Endothelial cell of umbilical vein (primary cell): ENCODE measurements around the gene FABP1. TPM values are rescaled to one million over a fixed set of nuclear protein-coding genes. Genes with fewer than 3 reads are reported as not detected.

Experiments
- BruUV-seq: library from RNA; stranded (reverse); fragments of 400-500 nt; replicated peaks from 2 replicates; lab custom pipeline; 2021; lab: Mats Ljungman, UMichigan
- CTCF ChIA-PET: fragments of 300-600, 350-600 bp; sonication (Branson Sonifier 250); formaldehyde crosslinking; loops from one replicate; lab custom pipeline; 2021; ENCODE audit warnings: antibody characterized with exemption, inconsistent platforms; lab: Charles Lee
- POLR2A ChIA-PET: fragments of 300-600, 350-600 bp; sonication (Branson Sonifier 250); formaldehyde crosslinking; loops from one replicate; lab custom pipeline; 2021; ENCODE audit warnings: antibody characterized with exemption, inconsistent platforms; lab: Charles Lee
- DNase-seq: peaks from one replicate; pipeline ENCODE4 v3.0.0-alpha.2; 2011; ENCODE audit warnings: low read depth, low spot score
- FAIRE-seq: peaks from 2 replicates; lab custom pipeline; 2011; peaks lifted over from hg19 to GRCh38; lab: Jason Lieb, UNC
- H2AFZ ChIP-seq: 2 replicates; pipeline ENCODE4 v1.6.0; 2012; ENCODE audit warnings: low read depth, low read length, control low read depth, inconsistent platforms
- H3K27ac ChIP-seq: 2 replicates; pipeline ENCODE4 v1.5.1; 2011; ENCODE audit warnings: low read depth, mild to moderate bottlenecking, control low read depth, low read length, moderate library complexity; ENCODE audit not compliant: insufficient read depth
- H3K27me3 ChIP-seq, 2 experiments: 2 replicates each; pipeline versions ENCODE4 v1.6.0 to v1.6.1; 2011; ENCODE audit warnings: low read length in 2 of 2, mixed read lengths in 1 of 2; ENCODE audit not compliant: control insufficient read depth in 2 of 2, insufficient read depth in 2 of 2
- H3K36me3 ChIP-seq, 2 experiments: 2 replicates in 1 of 2; 3 replicates in 1 of 2; pipeline ENCODE4 v1.5.1; 2011; ENCODE audit warnings: low read length in 2 of 2, mild to moderate bottlenecking in 1 of 2, moderate library complexity in 1 of 2; ENCODE audit not compliant: control insufficient read depth in 2 of 2, insufficient read depth in 2 of 2; ENCODE audit errors: extremely low read depth in 1 of 2
- H3K4me1 ChIP-seq: 3 replicates; pipeline ENCODE4 v1.5.1; 2011; ENCODE audit warnings: mild to moderate bottlenecking, low read length; ENCODE audit not compliant: control insufficient read depth, insufficient read depth; ENCODE audit errors: extremely low read depth
- H3K4me2 ChIP-seq: 2 replicates; pipeline ENCODE4 v1.6.1; 2011; ENCODE audit warnings: low read length, control low read depth, mixed read lengths; ENCODE audit not compliant: insufficient read depth
- H3K4me3 ChIP-seq, 3 experiments: fragments of 200-600 bp in 1 of 3; sonication (generic), shearing (Covaris generic) in 1 of 3; replicated peaks in 1 of 3; 2 replicates each; pipeline ENCODE4 v1.5.1; 2011 to 2016; ENCODE audit warnings: control low read depth in 3 of 3, low read length in 3 of 3, mild to moderate bottlenecking in 2 of 3, inconsistent platforms in 1 of 3, low read depth in 1 of 3, moderate library complexity in 1 of 3; ENCODE audit not compliant: insufficient read depth in 1 of 3
- H3K79me2 ChIP-seq: 2 replicates; pipeline ENCODE4 v1.6.0; 2012; ENCODE audit warnings: low read length, inconsistent platforms; ENCODE audit not compliant: control insufficient read depth, insufficient read depth
- H3K9ac ChIP-seq: replicated peaks from 2 replicates; pipeline ENCODE3; 2011; ENCODE audit warnings: low read length, control low read depth; ENCODE audit not compliant: insufficient read depth; ENCODE audit errors: extremely low read depth
- H3K9me1 ChIP-seq: replicated peaks from 3 replicates; pipeline ENCODE4 v1.6.0; 2011; ENCODE audit warnings: mild to moderate bottlenecking, low read length; ENCODE audit not compliant: control insufficient read depth, insufficient read depth; ENCODE audit errors: extremely low read depth
- H3K9me3 ChIP-seq: replicated peaks from 2 replicates; pipeline ENCODE4 v1.5.1; 2012; ENCODE audit warnings: low read length, inconsistent platforms; ENCODE audit not compliant: control insufficient read depth, insufficient read depth
- H4K20me1 ChIP-seq: replicated peaks from 2 replicates; pipeline ENCODE3; 2011; ENCODE audit warnings: mild to moderate bottlenecking, low read length; ENCODE audit not compliant: control insufficient read depth, insufficient read depth; ENCODE audit errors: extremely low read depth
- CTCF ChIP-seq, 2 donors: IDR thresholded peaks; 1 replicate in 1 of 2; 2 replicates in 1 of 2; pipeline ENCODE4 v1.5.1; 2011; ENCODE audit warnings: low read length in 2 of 2, mild to moderate bottlenecking in 2 of 2, moderate library complexity in 2 of 2, control low read depth in 1 of 2, inconsistent platforms in 1 of 2, low read depth in 1 of 2; ENCODE audit not compliant: insufficient read depth in 1 of 2; ENCODE audit errors: extremely low read depth in 1 of 2
- EZH2 ChIP-seq: IDR thresholded peaks from 2 replicates; pipeline ENCODE4 v1.6.1; 2012; ENCODE audit warnings: borderline replicate concordance, low read depth, mild to moderate bottlenecking, moderate library complexity, low read length, inconsistent platforms; ENCODE audit not compliant: severe bottlenecking
- FOS ChIP-seq: IDR thresholded peaks from 2 replicates; pipeline ENCODE4 v1.6.1; 2011; ENCODE audit warnings: mild to moderate bottlenecking, low read length, moderate library complexity, borderline replicate concordance; ENCODE audit not compliant: insufficient read depth
- GATA2 ChIP-seq: IDR thresholded peaks from 2 replicates; pipeline ENCODE4 v1.7.0; 2011; ENCODE audit warnings: low read depth, mild to moderate bottlenecking, moderate library complexity, mixed read lengths, low read length; ENCODE audit not compliant: insufficient read length, insufficient read depth
- JUN ChIP-seq: IDR thresholded peaks from 2 replicates; pipeline ENCODE4 v1.6.1; 2011; ENCODE audit warnings: borderline replicate concordance, low read depth; ENCODE audit not compliant: insufficient read length, insufficient read depth
- MAX ChIP-seq: IDR thresholded peaks from 2 replicates; pipeline ENCODE4 v1.6.1; 2011; ENCODE audit not compliant: insufficient read depth, insufficient read length
- MYC ChIP-seq: IDR thresholded peaks from one replicate; pipeline ENCODE4 v1.6.1; 2011; ENCODE audit warnings: mild to moderate bottlenecking, low read depth, low read length
- POLR2A ChIP-seq: IDR thresholded peaks from 2 replicates; pipeline ENCODE4 v1.6.1; 2012; ENCODE audit warnings: low read depth, mild to moderate bottlenecking, control low read depth, low read length
- POLR2AphosphoS5 ChIP-seq: IDR thresholded peaks from 2 replicates; pipeline ENCODE4 v1.6.1; 2012; ENCODE audit warnings: low read depth, mild to moderate bottlenecking, control low read depth, low read length, moderate library complexity; ENCODE audit not compliant: insufficient read depth
- dilution Hi-C: fragments of 300-500 bp; cut with MboI; formaldehyde crosslinking; loops from one replicate; pipeline ENCODE4 v1.15.0; 2019; ENCODE audit warnings: low sequenced_read_pairs; ENCODE audit not compliant: extremely low pct_ligation_motif_present
- intact Hi-C: fragments of 100-400 bp; cut with micrococcal nuclease; formaldehyde crosslinking; loops from one replicate; pipeline ENCODE4 v1.10.0; 2022
- polyA plus RNA-seq, 4 experiments: library from polyadenylated mRNA; depleted of rRNA in 3 of 4; stranded (reverse) in 3 of 4; unstranded in 1 of 4; fragments of >200 nt; gene quantifications; 2 replicates each; pipeline versions ENCODE4 v1.2.1 to v1.2.3, GENCODE V29; 2011 to 2012; ENCODE audit warnings: missing spikeins in 1 of 4
- total RNA-seq: library from RNA; stranded (reverse); gene quantifications from 2 replicates; pipeline ENCODE4 v1.2.3, GENCODE V29; 2021

Gene FABP1
- total and polyA plus RNA-seq, 2 donors (not counting 3 experiments of a cell fraction or from before 2014, with no cell fraction given), result not detected

GRCh38 chr2:88129313-88129959 is 1.6 kb upstream of the FABP1 start:
- no peak overlapping the region for H3K9ac ChIP-seq
- no peak overlapping the region for H3K4me3 ChIP-seq
- no peaks in the 10 kb centered on the region for H3K79me2 ChIP-seq
- H3K4me1 ChIP-seq, result no peaks in the 10 kb centered on the region
- intact Hi-C loops, result no loop called here
- FAIRE-seq (no peak), DNase-seq (no peak)
- no peak overlapping the region for H2AFZ ChIP-seq
- ChIA-PET POLR2A (no interaction called here), CTCF (no interaction called here)
- no peak for TF ChIP-seq GATA2
- no peak for TF ChIP-seq CTCF (IDR thresholded peaks at IDR 0.05; ENCODE audit: extremely low read depth in 1 of 2, insufficient read depth in 1 of 2, low read depth in 1 of 2, low read length in 2 of 2)
- no peak for TF ChIP-seq EZH2
- no peak for TF ChIP-seq FOS
- TF ChIP-seq MYC, result no peak
- no peak for TF ChIP-seq POLR2AphosphoS5
- no peak for TF ChIP-seq MAX
- no peak for TF ChIP-seq POLR2A
- no peak for TF ChIP-seq JUN
- H3K27ac ChIP-seq, result no peak overlapping the region
- no peaks in the 10 kb centered on the region for H3K36me3 ChIP-seq
- H4K20me1 ChIP-seq, result no peaks in the 10 kb centered on the region
- H3K9me3 ChIP-seq, result no peaks in the 10 kb centered on the region
- dilution Hi-C loops, result no loop called here
- H3K27me3 ChIP-seq, result no peaks in the 10 kb centered on the region
- H3K4me2 ChIP-seq, result no peak overlapping the region
- H3K9me1 ChIP-seq, result no peaks in the 10 kb centered on the region
- no TSS peak for BruUV-seq
